HL-60 (cell line): ENCODE data around the gene DDX24.

Experiments used
- DNase-seq, 2 experiments: peaks; one replicate each; pipeline ENCODE4 v3.0.0-alpha.2; 2010 to 2020; ENCODE audit warnings: low read depth in 1 of 2, low spot score in 1 of 2
- H3K27ac ChIP-seq: fragments of 250-450 bp; sonication (Bioruptor Pico); replicated peaks from 2 replicates; pipeline ENCODE4 v1.5.1; 2020; ENCODE audit warnings: mild to moderate bottlenecking, moderate library complexity
- H3K27me3 ChIP-seq: fragments of 250-450 bp; sonication (Bioruptor Pico); 2 replicates; pipeline ENCODE4 v1.5.1; 2021; ENCODE audit warnings: mild to moderate bottlenecking, moderate library complexity; ENCODE audit not compliant: insufficient read depth, poor library complexity, severe bottlenecking
- H3K4me3 ChIP-seq: replicated peaks from 2 replicates; pipeline ENCODE4 v1.5.1; 2011; ENCODE audit warnings: mild to moderate bottlenecking, control low read depth, low read length; ENCODE audit not compliant: insufficient read depth
- GABPA ChIP-seq: IDR thresholded peaks from 2 replicates; pipeline ENCODE4 v1.6.1; 2012; ENCODE audit warnings: low read depth
- POLR2AphosphoS5 ChIP-seq: IDR thresholded peaks from 2 replicates; pipeline ENCODE4 v1.6.1; 2012; ENCODE audit warnings: low read depth
- SPI1 ChIP-seq: IDR thresholded peaks from 2 replicates; pipeline ENCODE4 v1.6.1; 2012; ENCODE audit warnings: low read depth, mild to moderate bottlenecking, borderline replicate concordance
- TF ChIP-seq, protein P1 (sequence below): IDR thresholded peaks from one replicate; pipeline ENCODE4 v1.5.1; 2011; ENCODE audit warnings: low read length, control low read depth, inconsistent platforms; ENCODE audit not compliant: insufficient read depth
- TF ChIP-seq, protein P2 (sequence below): IDR thresholded peaks from 2 replicates; pipeline ENCODE4 v1.6.1; 2012; ENCODE audit warnings: low read depth; ENCODE audit not compliant: insufficient replicate concordance

The DDX24 gene

DNA sequence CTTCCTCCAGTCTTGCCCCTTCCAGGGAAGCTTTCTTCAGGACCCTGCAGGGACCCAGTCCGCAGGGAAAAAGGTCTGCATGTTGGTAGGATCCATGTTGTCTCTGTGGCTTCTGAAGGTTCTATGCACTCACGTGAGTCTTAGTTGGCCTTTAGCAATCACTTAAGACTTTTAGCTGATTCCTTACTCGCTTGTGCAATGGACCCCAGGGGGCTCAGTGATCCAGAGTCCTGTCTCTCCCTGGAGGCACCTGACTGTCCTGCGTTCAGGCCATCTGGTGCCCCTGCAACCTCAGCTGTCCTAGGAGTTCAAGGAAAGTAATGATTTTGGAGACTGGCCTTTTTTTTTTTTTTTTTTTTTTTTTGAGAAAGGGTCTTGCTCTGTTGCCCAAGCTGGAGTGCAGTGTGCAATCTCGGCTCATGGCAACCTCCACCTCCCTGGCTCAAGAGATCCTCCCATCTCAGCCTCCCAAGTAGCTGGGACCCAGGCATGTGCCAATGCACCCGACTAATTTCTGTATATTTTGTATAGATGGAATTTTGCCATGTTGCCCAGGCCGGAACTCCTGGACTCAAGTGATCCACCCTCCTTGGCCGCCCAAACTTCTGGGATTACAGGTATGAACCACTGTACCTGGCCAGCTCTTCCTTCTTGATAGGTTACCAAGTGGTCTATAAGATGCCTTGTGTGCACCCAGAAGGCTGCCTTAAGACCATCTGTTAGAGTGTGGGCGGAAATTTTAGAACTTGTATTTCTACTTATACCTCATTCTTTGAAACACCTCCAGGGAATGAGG lies 43.8 kb upstream of the DDX24 start:
- Histone ChIP-seq H3K27ac (no peak overlapping the region), H3K4me3 (no peak overlapping the region), H3K27me3 (no peaks in the 10 kb centered on the region)
- DNase-seq, result no peak
- TF ChIP-seq GABPA (no peak), SPI1 (no peak)

DNA sequence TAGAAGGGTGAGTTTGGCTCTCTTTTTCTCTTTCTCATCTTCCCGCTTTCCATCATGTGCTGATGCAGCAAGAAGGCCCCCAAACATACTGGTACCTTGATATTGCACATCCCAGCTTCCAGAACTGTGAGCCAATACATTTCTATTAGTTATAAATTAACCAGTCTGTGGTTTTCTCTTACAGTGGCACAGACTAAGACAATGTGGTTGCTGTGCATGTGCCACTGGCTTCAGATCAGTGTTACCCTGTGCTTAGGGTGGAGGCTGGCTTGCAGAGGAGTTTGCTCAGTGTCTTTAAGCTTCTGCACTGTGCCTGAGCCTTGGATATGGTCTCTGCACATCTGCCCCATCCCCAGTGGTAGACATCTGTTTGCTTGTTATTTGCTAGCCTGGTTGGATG lies 42.9 kb upstream of the DDX24 start:
- Histone ChIP-seq H3K4me3 (no peak overlapping the region), H3K27ac (no peak overlapping the region), H3K27me3 (no peaks in the 10 kb centered on the region)
- TF ChIP-seq GABPA (no peak), POLR2AphosphoS5 (no peak), SPI1 (no peak)
- TF ChIP-seq, protein P1, sequence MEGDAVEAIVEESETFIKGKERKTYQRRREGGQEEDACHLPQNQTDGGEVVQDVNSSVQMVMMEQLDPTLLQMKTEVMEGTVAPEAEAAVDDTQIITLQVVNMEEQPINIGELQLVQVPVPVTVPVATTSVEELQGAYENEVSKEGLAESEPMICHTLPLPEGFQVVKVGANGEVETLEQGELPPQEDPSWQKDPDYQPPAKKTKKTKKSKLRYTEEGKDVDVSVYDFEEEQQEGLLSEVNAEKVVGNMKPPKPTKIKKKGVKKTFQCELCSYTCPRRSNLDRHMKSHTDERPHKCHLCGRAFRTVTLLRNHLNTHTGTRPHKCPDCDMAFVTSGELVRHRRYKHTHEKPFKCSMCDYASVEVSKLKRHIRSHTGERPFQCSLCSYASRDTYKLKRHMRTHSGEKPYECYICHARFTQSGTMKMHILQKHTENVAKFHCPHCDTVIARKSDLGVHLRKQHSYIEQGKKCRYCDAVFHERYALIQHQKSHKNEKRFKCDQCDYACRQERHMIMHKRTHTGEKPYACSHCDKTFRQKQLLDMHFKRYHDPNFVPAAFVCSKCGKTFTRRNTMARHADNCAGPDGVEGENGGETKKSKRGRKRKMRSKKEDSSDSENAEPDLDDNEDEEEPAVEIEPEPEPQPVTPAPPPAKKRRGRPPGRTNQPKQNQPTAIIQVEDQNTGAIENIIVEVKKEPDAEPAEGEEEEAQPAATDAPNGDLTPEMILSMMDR, result no peak
- TF ChIP-seq, protein P2, sequence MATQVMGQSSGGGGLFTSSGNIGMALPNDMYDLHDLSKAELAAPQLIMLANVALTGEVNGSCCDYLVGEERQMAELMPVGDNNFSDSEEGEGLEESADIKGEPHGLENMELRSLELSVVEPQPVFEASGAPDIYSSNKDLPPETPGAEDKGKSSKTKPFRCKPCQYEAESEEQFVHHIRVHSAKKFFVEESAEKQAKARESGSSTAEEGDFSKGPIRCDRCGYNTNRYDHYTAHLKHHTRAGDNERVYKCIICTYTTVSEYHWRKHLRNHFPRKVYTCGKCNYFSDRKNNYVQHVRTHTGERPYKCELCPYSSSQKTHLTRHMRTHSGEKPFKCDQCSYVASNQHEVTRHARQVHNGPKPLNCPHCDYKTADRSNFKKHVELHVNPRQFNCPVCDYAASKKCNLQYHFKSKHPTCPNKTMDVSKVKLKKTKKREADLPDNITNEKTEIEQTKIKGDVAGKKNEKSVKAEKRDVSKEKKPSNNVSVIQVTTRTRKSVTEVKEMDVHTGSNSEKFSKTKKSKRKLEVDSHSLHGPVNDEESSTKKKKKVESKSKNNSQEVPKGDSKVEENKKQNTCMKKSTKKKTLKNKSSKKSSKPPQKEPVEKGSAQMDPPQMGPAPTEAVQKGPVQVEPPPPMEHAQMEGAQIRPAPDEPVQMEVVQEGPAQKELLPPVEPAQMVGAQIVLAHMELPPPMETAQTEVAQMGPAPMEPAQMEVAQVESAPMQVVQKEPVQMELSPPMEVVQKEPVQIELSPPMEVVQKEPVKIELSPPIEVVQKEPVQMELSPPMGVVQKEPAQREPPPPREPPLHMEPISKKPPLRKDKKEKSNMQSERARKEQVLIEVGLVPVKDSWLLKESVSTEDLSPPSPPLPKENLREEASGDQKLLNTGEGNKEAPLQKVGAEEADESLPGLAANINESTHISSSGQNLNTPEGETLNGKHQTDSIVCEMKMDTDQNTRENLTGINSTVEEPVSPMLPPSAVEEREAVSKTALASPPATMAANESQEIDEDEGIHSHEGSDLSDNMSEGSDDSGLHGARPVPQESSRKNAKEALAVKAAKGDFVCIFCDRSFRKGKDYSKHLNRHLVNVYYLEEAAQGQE, result no peak
- DNase-seq, result no peak

- Histone ChIP-seq H3K27ac (no peak overlapping the region), H3K4me3 (no peak overlapping the region), H3K27me3 (no peaks in the 10 kb centered on the region)
- no peak for DNase-seq
- TF ChIP-seq GABPA (no peak), POLR2AphosphoS5 (no peak), SPI1 (no peak)
- TF ChIP-seq, protein P1, result no peak
- TF ChIP-seq, protein P2, result no peak
These were observed 42.3 kb upstream of the DDX24 start for GRCh38 chr14:94123296-94123695.

DNA sequence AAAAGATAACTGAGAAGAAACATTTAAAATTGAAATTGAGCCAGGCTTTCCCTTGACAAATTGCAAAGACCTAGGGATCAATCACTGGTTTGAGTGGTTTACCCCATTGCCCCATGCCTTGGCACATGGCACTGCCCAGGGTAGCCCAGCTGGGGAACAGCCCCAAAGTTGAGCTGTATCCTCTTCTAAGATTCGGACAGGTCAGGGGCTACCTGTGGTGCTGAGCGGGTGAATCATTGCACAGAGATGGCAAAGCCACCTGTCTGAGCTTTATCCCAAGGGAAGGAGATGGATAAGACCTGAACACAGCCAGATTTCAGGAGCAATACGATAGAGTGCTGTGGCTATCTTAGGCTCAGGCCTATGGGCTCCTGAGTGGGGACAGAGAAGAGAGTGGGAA lies 41.4 kb upstream of the DDX24 start:
- no peak for DNase-seq

More for the DNA sequence above, 41.4 kb upstream of the DDX24 start:
- no peak overlapping the region for H3K27ac ChIP-seq
- H3K27me3 ChIP-seq, result no peaks in the 10 kb centered on the region
- no peak for TF ChIP-seq POLR2AphosphoS5
- no peak for TF ChIP-seq SPI1
- TF ChIP-seq, protein P2, result no peak
- TF ChIP-seq, protein P1, result no peak
- no peak for TF ChIP-seq GABPA
- H3K4me3 ChIP-seq, result no peak overlapping the region
